ENCODE measurements around the gene MMRN2. TPM values are rescaled to one million over a fixed set of nuclear protein-coding genes. Genes with fewer than 3 reads are reported as not detected.

The MMRN2 gene
- total and polyA plus RNA-seq, 2 of the 8 experiments (the other 6 are each of a cell fraction or from before 2014, with no cell fraction given), result 1.2 TPM

DNA sequence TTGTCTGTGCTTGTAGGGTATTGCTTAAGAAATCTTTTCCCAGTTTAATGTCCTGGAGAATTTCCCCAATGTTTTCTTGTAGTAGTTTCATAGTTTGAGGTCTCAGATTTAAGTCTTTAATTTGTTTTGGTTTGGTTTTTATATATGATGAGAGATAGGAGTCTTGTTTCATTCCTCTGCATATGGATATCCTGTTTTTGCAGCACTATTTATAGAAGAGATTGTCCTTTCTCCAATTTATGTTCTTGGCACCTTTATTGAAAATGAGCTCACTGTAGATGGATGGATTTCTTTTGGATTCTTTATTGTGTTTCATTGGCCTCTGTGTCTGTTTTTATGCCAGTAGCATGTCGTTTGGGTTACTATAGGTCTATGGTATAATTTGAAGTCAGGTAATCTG lies 31.1 kb upstream of the MMRN2 start (continued):
- TF ChIP-seq, protein P1, sequence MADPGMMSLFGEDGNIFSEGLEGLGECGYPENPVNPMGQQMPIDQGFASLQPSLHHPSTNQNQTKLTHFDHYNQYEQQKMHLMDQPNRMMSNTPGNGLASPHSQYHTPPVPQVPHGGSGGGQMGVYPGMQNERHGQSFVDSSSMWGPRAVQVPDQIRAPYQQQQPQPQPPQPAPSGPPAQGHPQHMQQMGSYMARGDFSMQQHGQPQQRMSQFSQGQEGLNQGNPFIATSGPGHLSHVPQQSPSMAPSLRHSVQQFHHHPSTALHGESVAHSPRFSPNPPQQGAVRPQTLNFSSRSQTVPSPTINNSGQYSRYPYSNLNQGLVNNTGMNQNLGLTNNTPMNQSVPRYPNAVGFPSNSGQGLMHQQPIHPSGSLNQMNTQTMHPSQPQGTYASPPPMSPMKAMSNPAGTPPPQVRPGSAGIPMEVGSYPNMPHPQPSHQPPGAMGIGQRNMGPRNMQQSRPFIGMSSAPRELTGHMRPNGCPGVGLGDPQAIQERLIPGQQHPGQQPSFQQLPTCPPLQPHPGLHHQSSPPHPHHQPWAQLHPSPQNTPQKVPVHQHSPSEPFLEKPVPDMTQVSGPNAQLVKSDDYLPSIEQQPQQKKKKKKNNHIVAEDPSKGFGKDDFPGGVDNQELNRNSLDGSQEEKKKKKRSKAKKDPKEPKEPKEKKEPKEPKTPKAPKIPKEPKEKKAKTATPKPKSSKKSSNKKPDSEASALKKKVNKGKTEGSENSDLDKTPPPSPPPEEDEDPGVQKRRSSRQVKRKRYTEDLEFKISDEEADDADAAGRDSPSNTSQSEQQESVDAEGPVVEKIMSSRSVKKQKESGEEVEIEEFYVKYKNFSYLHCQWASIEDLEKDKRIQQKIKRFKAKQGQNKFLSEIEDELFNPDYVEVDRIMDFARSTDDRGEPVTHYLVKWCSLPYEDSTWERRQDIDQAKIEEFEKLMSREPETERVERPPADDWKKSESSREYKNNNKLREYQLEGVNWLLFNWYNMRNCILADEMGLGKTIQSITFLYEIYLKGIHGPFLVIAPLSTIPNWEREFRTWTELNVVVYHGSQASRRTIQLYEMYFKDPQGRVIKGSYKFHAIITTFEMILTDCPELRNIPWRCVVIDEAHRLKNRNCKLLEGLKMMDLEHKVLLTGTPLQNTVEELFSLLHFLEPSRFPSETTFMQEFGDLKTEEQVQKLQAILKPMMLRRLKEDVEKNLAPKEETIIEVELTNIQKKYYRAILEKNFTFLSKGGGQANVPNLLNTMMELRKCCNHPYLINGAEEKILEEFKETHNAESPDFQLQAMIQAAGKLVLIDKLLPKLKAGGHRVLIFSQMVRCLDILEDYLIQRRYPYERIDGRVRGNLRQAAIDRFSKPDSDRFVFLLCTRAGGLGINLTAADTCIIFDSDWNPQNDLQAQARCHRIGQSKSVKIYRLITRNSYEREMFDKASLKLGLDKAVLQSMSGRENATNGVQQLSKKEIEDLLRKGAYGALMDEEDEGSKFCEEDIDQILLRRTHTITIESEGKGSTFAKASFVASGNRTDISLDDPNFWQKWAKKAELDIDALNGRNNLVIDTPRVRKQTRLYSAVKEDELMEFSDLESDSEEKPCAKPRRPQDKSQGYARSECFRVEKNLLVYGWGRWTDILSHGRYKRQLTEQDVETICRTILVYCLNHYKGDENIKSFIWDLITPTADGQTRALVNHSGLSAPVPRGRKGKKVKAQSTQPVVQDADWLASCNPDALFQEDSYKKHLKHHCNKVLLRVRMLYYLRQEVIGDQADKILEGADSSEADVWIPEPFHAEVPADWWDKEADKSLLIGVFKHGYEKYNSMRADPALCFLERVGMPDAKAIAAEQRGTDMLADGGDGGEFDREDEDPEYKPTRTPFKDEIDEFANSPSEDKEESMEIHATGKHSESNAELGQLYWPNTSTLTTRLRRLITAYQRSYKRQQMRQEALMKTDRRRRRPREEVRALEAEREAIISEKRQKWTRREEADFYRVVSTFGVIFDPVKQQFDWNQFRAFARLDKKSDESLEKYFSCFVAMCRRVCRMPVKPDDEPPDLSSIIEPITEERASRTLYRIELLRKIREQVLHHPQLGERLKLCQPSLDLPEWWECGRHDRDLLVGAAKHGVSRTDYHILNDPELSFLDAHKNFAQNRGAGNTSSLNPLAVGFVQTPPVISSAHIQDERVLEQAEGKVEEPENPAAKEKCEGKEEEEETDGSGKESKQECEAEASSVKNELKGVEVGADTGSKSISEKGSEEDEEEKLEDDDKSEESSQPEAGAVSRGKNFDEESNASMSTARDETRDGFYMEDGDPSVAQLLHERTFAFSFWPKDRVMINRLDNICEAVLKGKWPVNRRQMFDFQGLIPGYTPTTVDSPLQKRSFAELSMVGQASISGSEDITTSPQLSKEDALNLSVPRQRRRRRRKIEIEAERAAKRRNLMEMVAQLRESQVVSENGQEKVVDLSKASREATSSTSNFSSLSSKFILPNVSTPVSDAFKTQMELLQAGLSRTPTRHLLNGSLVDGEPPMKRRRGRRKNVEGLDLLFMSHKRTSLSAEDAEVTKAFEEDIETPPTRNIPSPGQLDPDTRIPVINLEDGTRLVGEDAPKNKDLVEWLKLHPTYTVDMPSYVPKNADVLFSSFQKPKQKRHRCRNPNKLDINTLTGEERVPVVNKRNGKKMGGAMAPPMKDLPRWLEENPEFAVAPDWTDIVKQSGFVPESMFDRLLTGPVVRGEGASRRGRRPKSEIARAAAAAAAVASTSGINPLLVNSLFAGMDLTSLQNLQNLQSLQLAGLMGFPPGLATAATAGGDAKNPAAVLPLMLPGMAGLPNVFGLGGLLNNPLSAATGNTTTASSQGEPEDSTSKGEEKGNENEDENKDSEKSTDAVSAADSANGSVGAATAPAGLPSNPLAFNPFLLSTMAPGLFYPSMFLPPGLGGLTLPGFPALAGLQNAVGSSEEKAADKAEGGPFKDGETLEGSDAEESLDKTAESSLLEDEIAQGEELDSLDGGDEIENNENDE (IDR thresholded peaks at IDR 0.05; ENCODE audit: insufficient replicate concordance, low read length), result no peak
- TF ChIP-seq CBX8 (IDR thresholded peaks at IDR 0.05; ENCODE audit: borderline replicate concordance, low read depth, low read length) (no peak), CREB1 (IDR thresholded peaks at IDR 0.05) (no peak), HDAC6 (IDR thresholded peaks at IDR 0.05; ENCODE audit: low read depth, low read length) (no peak), CTCF (IDR thresholded peaks at IDR 0.05; ENCODE audit: control extremely low read depth in 1 of 3, insufficient read depth in 1 of 3, low read depth in 1 of 3, low read length in 3 of 3) (no peak), POLR2AphosphoS5 (IDR thresholded peaks at IDR 0.05; ENCODE audit: low read depth, low read length) (no peak), TEAD4 (IDR thresholded peaks at IDR 0.05; ENCODE audit: low read depth, low read length) (no peak), CHD2 (IDR thresholded peaks at IDR 0.05; ENCODE audit: low read length) (no peak), KDM5A (IDR thresholded peaks at IDR 0.05; ENCODE audit: low read length) (no peak), YY1 (IDR thresholded peaks at IDR 0.05; ENCODE audit: low read depth, low read length) (no peak)
